SK-MEL-5 (cell line): ENCODE results near the gene TASOR. TPM values are rescaled to one million over a fixed set of nuclear protein-coding genes. Genes with fewer than 3 reads are reported as not detected.
"Not testable (repeated sequence)": the region's sequence is repeated elsewhere in the genome, so short reads cannot be mapped to it uniquely, and the experiment has no call there.

Experiments
- DNase-seq: peaks from one replicate; pipeline ENCODE4 v3.0.0-alpha.2; 2016; ENCODE audit warnings: low read depth, low spot score
- in situ Hi-C: cut with HindIII; loops from 2 replicates; pipeline ENCODE4 v1.10.0; 2016; ENCODE audit warnings: low sequenced_read_pairs, high pct_unique_total_duplicates, low pct_unique_long_range_greater_than_20kb
- total RNA-seq: library from RNA; depleted of rRNA; stranded (reverse); fragments of >200 nt; shearing (Covaris generic); gene quantifications from 2 replicates; pipeline ENCODE4 v1.2.3, GENCODE V29; 2014

TASOR gene
- total RNA-seq, 1 experiment from 2014 or later, result 55.2 TPM

DNA sequence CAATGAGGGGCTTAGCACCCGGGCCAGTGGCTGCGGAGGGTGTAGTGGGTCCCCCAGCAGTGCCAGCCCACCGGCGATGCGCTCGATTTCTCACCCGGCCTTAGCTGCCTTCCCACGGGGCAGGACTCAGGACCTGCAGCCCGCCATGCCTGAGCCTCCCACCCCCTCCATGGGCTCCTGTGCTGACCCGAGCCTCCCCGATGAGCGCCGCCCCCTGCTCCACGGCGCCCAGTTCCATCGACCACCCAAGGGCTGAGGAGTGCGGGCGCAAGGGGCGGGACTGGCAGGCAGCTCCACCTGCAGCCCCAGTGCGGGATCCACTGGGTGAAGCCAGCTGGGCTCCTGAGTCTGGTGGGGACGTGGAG is 8.9 kb upstream of the TASOR start:
- in situ Hi-C loops, DNase-seq: not testable (repeated sequence)

- no peak for DNase-seq
- in situ Hi-C loops, result no loop called here
These were observed 8.3 kb upstream of the TASOR start for GRCh38 chr3:56691165-56692000.

GRCh38 chr3:56689303-56689702 is 6.2 kb upstream of the TASOR start:
- in situ Hi-C loops, result no loop called here
- DNase-seq, result no peak

GRCh38 chr3:56688191-56688590 is 5.1 kb upstream of the TASOR start:
- DNase-seq, result no peak
- in situ Hi-C loops, result no loop called here

DNA sequence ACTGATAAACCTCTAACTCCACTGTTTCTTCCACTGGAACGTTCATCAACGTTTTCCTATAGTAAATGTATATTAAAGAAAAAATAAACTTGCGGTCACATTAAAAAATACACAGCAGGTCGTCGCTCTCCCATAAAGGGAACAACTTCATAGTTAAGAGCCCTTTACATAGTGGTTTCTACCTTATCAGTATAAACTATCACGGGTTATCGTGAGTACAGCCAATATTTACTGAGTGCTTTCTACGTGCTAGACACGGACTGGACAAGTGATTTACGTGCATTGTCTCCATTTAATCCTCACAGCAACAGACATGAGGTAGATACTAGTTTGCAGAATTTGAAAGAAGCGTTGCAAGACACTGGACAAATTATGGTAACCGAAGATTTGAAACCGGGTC is 964 bp upstream of the TASOR start:
- DNase-seq, result no peak
- in situ Hi-C loops, result no loop called here

DNA sequence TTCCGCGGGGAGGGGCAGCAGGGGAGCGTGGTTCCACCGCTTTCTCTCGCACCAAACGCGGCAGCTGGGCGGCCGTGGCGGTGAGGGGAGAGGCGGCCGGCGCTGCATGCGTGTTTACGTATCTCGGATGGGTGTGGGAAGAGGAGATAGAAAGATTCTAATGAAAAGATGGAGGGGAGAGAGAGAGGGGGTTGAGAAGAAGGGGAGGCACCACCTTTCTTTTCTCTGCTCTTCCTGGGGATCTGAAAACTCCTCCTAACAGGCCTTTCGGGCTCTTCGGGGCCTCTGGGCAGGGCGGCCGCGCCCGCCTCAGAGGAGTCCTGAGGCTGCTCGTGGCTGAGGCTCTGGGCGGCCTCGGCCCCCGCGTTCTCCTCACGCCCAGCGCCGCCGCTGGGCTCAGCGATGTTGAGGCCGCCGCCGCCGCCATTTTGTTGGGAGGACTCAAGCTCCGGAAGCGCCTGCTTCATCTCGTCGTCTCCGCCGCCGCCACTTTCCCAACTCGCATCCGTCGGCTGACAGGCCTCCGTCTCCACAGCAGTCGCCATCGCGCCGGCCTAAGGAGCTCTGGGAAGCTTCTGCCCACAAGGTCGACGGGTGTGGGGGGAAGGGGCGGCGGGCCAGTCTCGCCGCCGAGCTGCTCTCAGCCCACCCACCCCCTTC is 473 bp downstream of the TASOR start:
- in situ Hi-C loops, result no loop called here

GRCh38 chr3:56681984-56682461 is 1.0 kb downstream of the TASOR start:
- DNase-seq, result no peak
- in situ Hi-C loops, result no loop called here

More for the DNA sequence above, 473 bp downstream of the TASOR start:
- peak; percentile 82 for DNase-seq

DNA sequence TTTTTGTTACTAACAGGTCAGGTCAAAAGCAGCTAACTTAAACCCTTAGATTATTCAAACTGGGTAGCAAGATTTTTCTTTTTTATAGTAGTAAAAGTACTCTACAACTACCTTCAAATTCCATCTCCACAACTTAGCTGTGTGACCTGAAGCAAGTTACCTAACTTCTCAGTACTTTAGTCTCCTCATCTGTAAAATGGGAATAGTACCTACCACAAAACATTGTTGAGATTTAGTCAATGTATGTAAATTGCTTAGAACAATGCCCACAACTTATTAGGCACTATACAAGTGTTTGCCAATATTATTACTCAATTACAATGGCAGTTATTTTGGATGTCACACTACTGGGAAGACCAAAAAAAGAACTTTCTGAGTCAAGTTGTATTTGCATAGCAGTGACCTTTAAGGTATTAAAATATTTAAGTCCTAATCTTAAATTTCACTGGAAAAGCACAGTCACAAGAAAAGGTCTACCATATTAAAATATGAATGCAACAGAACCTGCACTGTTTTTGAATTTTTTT is 2.9 kb downstream of the TASOR start:
- in situ Hi-C loops, result no loop called here
- DNase-seq, result no peak

- no peak for DNase-seq
- in situ Hi-C loops, result no loop called here
These were observed 5.8 kb downstream of the TASOR start for GRCh38 chr3:56677286-56677685.

GRCh38 chr3:56673781-56674457 is 9.1 kb downstream of the TASOR start:
- in situ Hi-C loops, result no loop called here
- DNase-seq, result no peak

DNA sequence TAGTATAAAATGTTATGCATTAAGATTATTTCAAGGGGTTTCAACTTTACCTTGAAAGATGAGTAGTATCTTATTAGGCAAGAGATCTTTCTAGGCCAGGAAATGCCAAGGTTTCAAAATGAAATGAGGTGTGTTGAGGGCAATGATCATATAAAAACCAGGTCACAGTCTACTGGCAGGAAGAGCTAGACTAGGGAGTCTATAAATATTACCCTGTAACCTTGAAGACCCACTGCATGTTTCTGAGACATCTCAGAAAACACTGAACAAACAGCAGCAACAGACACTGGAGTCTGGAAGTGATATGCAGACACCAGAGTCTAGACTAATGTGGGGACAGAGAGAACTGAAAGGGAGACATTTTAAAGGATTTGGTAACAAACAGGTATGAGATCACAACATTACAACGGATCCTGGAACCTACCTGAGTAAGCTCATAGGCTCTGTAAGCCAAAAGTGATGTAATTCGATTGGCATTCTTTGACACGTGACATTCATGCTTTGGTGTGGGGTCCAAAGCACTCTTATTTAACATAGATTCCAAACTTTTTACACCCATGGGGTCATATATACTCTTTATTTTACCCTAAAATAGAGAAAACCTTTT is 15.0 kb downstream of the TASOR start:
- no peak for DNase-seq
- in situ Hi-C loops, result no loop called here

GRCh38 chr3:56664823-56665222 is 18.2 kb downstream of the TASOR start:
- no peak for DNase-seq
- in situ Hi-C loops, result no loop called here

- DNase-seq, result no peak
- in situ Hi-C loops, result no loop called here
These were observed 27.4 kb downstream of the TASOR start for GRCh38 chr3:56655709-56656108.

DNA sequence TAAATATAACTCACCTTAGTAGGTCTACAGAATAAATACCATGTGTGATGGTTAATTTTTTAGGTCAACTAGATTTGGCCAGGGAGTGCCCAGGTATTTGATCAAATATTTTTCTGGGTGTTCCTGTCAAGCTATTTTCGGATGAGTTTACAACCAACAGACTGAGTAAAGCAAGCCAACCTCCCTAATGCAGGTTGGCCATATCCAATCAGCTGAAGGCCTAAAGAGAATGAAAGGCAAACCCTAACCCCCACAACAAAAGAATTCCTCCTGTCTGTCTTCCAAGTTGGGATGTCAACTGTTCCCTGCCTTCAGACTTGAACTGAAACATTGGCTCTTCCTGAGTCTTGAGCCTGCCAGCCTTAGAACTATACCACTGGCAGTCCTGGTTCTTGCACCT is 28.6 kb downstream of the TASOR start:
- in situ Hi-C loops, result no loop called here
- DNase-seq, result no peak

DNA sequence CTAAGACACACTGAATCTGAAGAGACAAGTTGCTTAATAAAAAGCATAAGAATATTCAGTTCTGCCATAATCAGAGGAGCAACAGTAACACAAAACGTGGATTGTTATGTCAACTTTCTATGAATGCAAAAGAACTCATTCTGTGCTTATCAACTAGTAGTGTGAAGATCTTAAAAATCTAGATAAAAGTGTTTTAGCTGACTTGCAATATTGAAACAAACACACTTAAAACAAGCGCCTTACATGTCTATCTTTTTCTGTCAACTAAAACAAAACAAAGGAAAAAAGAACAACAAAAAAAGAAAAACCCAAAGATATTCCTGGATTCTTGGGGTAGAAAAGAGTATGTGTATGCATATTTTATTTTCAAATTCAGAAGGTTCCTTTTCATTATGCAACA is 37.7 kb downstream of the TASOR start:
- in situ Hi-C loops, result no loop called here
- no peak for DNase-seq

DNA sequence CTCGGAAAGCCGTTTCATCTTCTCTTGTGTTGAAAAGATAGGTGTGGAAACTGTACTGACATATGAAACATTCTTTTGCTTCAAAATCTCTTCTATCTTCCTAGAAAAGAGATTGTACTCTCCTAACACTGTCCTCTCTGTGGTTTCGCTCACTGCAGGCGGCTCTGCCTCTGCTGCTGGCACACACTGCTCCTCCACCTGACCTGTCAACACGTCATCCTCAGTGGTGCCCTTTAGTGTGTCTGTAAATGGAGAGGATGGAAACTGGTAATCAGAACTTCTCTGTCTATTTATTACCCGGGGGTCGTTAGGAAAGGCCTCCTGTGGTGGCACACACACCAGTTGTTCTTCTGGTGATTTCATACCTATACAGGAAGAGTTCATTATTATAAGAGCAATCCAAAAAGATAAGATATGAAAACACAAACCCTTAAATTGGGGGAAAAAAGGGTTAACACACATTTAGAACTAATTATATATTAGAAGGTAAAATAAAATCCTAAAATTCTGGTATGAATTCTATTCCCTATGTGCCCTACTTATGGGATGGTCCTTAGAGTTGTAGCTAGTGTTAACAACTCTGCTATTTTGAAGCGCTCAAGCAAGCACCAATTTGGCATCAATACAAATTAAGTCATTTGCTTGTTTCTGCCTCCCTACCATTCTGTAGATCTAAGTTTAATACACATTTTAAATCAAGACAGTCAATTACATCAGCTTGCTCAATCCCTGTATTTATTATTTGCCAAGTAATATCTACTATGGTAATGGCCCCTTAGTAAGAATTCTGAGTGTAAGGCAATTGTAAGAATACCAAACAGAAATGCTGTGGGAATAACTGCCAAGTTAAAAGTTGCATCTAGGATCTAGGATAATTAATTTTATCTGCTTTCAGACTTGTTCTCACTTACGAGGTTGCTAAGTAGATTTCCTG is 49.2 kb downstream of the TASOR start:
- in situ Hi-C loops, result no loop called here
- no peak for DNase-seq
